Transverse colon (tissue), 4 donors: ENCODE measurements around the gene COMMD8. TPM values are rescaled to one million over a fixed set of nuclear protein-coding genes. Genes with fewer than 3 reads are reported as not detected.

Source experiments
- DNase-seq: peaks from one replicate; pipeline ENCODE4 v3.0.0-alpha.2; 2019
- H3K27ac ChIP-seq, 4 donors: fragments of 200-600 bp; sonication (generic); 2 replicates each; pipeline ENCODE4 v1.5.1; 2016 to 2018; ENCODE audit warnings: inconsistent platforms in 4 of 4
- H3K27me3 ChIP-seq: fragments of 200-600 bp; sonication (generic); 2 replicates; pipeline ENCODE4 v1.5.1; 2017; ENCODE audit warnings: inconsistent platforms
- H3K36me3 ChIP-seq, 4 donors: fragments of 200-600 bp; sonication (generic); 2 replicates each; pipeline ENCODE4 v1.5.1; 2017 to 2019; ENCODE audit warnings: inconsistent platforms in 4 of 4
- H3K4me1 ChIP-seq, 4 donors: fragments of 200-600 bp; sonication (generic); 2 replicates each; pipeline ENCODE4 v1.5.1; 2017 to 2020; ENCODE audit warnings: inconsistent platforms in 4 of 4
- H3K4me3 ChIP-seq, 4 donors: fragments of 200-600 bp; sonication (generic); 1 replicate in 1 of 4; 2 replicates in 3 of 4; pipeline versions ENCODE4 v1.5.1 to v1.6.1; 2017 to 2019; ENCODE audit warnings: inconsistent platforms in 4 of 4
- H3K9me3 ChIP-seq, 2 donors: fragments of 200-600 bp; sonication (generic); 2 replicates each; pipeline ENCODE4 v1.5.1; 2017 to 2019; ENCODE audit warnings: inconsistent platforms in 2 of 2
- CTCF ChIP-seq, 5 experiments: fragments of 200-600 bp in 3 of 5; fragments of 450-650 bp in 2 of 5; sonication (generic) in 3 of 5; IDR thresholded peaks; 1 replicate in 2 of 5; 2 replicates in 3 of 5; pipeline ENCODE4 v1.5.1; 2016 to 2017; ENCODE audit warnings: antibody characterized with exemption in 5 of 5, inconsistent platforms in 3 of 5, mild to moderate bottlenecking in 2 of 5, moderate library complexity in 1 of 5
- EP300 ChIP-seq: sonication (generic); formaldehyde crosslinking; IDR thresholded peaks from one replicate; pipeline ENCODE4 v1.6.1; 2017; ENCODE audit warnings: antibody characterized with exemption, low read depth
- POLR2A ChIP-seq: fragments of 450-650 bp; IDR thresholded peaks from one replicate; pipeline ENCODE4 v1.6.1; 2016; ENCODE audit warnings: antibody characterized with exemption, mild to moderate bottlenecking, moderate library complexity
- POLR2AphosphoS5 ChIP-seq, 3 donors: sonication (generic); formaldehyde crosslinking; IDR thresholded peaks; one replicate each; pipeline ENCODE4 v1.6.1; 2016; ENCODE audit warnings: antibody characterized with exemption in 3 of 3
- WGBS, 2 donors: methylation state at CpG; one replicate each; pipeline ENCODE4 v1.1.5; 2018; ENCODE audit warnings: low coverage in 1 of 2; 5-methylcytosine and 5-hydroxymethylcytosine counted together
- in situ Hi-C, 4 donors: fragments of 200-750 bp; cut with MboI; loops; one replicate each; pipeline versions ENCODE4 v1.15.0 to v1.15.1; 2017; ENCODE audit warnings: low sequenced_read_pairs in 3 of 4, low pct_ligation_motif_present in 1 of 4, low pct_unique_long_range_greater_than_20kb in 1 of 4
- intact Hi-C: fragments of 100-400 bp; cut with DNase I; formaldehyde crosslinking; loops from one replicate; pipeline ENCODE4 v1.15.1; 2023; ENCODE audit warnings: low total_unique reads
- total RNA-seq, 4 donors: library from RNA; depleted of rRNA; stranded (reverse); fragments of >200 nt; gene quantifications; one replicate each; pipeline ENCODE4 v1.1.0, GENCODE V29; 2016

The COMMD8 gene
- total RNA-seq, 4 donors from 2014 or later: 0.80 to 20.2 (median 8.2) TPM

- intact Hi-C loops: no loop called here
- Histone ChIP-seq H3K9me3 (no peaks in the 10 kb centered on the region), H3K36me3 (no peaks in the 10 kb centered on the region), H3K27ac (peak overlapping the region in 2 of 4 donors; percentile 92 to 93), H3K4me3 (no peak overlapping the region), H3K4me1 (peaks cover 0 to 23% (median 11%) of the 10 kb centered on the region in 4 donors), H3K27me3 (no peaks in the 10 kb centered on the region)
- DNase-seq: no peak
- TF ChIP-seq POLR2AphosphoS5 (IDR thresholded peaks at IDR 0.05): no peak
- no peak for TF ChIP-seq CTCF (IDR thresholded peaks at IDR 0.05)
- TF ChIP-seq POLR2A: no peak
- no peak for TF ChIP-seq EP300
- 40 to 48% methylated on average over 1 to 3 of the region's 3 CpGs for WGBS, 2 donors
- in situ Hi-C loops: loop anchor here in 1 of 4 donors (25.0 kb wide), 1 partner anchor 429 kb away; the partner anchor contains the start of gene NFXL1
Observed at GRCh38 chr4:47483745-47484144, 20.2 kb upstream of the COMMD8 start.

- Histone ChIP-seq H3K27me3 (no peaks in the 10 kb centered on the region), H3K27ac (no peak overlapping the region), H3K4me3 (no peak overlapping the region), H3K4me1 (peaks cover 0 to 19% (median 11%) of the 10 kb centered on the region in 4 donors), H3K36me3 (no peaks in the 10 kb centered on the region), H3K9me3 (no peaks in the 10 kb centered on the region)
- intact Hi-C loops (no loop called here), in situ Hi-C loops (loop anchor here in 1 of 4 donors (25.0 kb wide), 1 partner anchor 430 kb away; the partner anchor contains the start of gene NFXL1)
- 65 to 82% methylated on average over 3 to 4 of the region's 4 CpGs for WGBS, 2 donors
- TF ChIP-seq EP300 (no peak), POLR2AphosphoS5 (IDR thresholded peaks at IDR 0.05) (no peak), POLR2A (no peak), CTCF (IDR thresholded peaks at IDR 0.05) (no peak)
- DNase-seq: no peak
Observed at GRCh38 chr4:47482326-47482725, 18.8 kb upstream of the COMMD8 start.

GRCh38 chr4:47478804-47479203, 15.3 kb upstream of the COMMD8 start:
- Histone ChIP-seq H3K27ac (no peak overlapping the region), H3K36me3 (no peaks in the 10 kb centered on the region), H3K4me3 (no peak overlapping the region), H3K27me3 (no peaks in the 10 kb centered on the region), H3K9me3 (no peaks in the 10 kb centered on the region), H3K4me1 (no peaks in the 10 kb centered on the region)
- no peak for TF ChIP-seq POLR2AphosphoS5 (IDR thresholded peaks at IDR 0.05)
- in situ Hi-C loops (loop anchor here in 1 of 4 donors (25.0 kb wide), 1 partner anchor 433 kb away; the partner anchor contains the start of gene NFXL1), intact Hi-C loops (no loop called here)
- WGBS, 2 donors: 49 to 53% methylated on average over 4 of the region's 4 CpGs
- peak; percentile 54 for DNase-seq

GRCh38 chr4:47475411-47475810, 11.9 kb upstream of the COMMD8 start:
- H3K4me3 ChIP-seq: no peak overlapping the region
- H3K27ac ChIP-seq: no peak overlapping the region
- H3K9me3 ChIP-seq: no peaks in the 10 kb centered on the region
- 91 to 95% methylated on average over 1 of the region's 1 CpG for WGBS, 2 donors
- H3K27me3 ChIP-seq: no peaks in the 10 kb centered on the region
- DNase-seq: no peak
- H3K4me1 ChIP-seq: no peaks in the 10 kb centered on the region
- in situ Hi-C loops: loop anchor here in 1 of 4 donors (25.0 kb wide), 1 partner anchor 437 kb away; the partner anchor contains the start of gene NFXL1
- intact Hi-C loops: no loop called here
- TF ChIP-seq EP300 (no peak), POLR2A (no peak), CTCF (IDR thresholded peaks at IDR 0.05) (no peak)
- H3K36me3 ChIP-seq: no peaks in the 10 kb centered on the region

GRCh38 chr4:47474799-47475198, 11.3 kb upstream of the COMMD8 start:
- Histone ChIP-seq H3K4me1 (no peaks in the 10 kb centered on the region), H3K9me3 (no peaks in the 10 kb centered on the region), H3K27ac (no peak overlapping the region), H3K27me3 (no peaks in the 10 kb centered on the region), H3K4me3 (no peak overlapping the region), H3K36me3 (no peaks in the 10 kb centered on the region)
- WGBS, 2 donors: 73 to 83% methylated on average over 3 to 4 of the region's 4 CpGs
- no peak for DNase-seq
- in situ Hi-C loops (loop anchor here in 2 of 4 donors (25.0 kb wide), 1 partner anchor 438 kb away; the partner anchor contains the start of gene NFXL1 (in 2 of the 2)), intact Hi-C loops (no loop called here)
- TF ChIP-seq EP300 (no peak), POLR2AphosphoS5 (IDR thresholded peaks at IDR 0.05) (no peak), CTCF (IDR thresholded peaks at IDR 0.05) (no peak), POLR2A (no peak)
